SK-N-SH (cell line): ENCODE data around the gene MFSD6L. TPM values are rescaled to one million over a fixed set of nuclear protein-coding genes. Genes with fewer than 3 reads are reported as not detected.

ENCODE experiments used
- CTCF ChIA-PET: fragments of 300-600, 350-600 bp; formaldehyde crosslinking; extraction: SDS; loops from one replicate; lab custom pipeline; 2021; lab: Yijun Ruan, JAX
- POLR2A ChIA-PET: fragments of 350-600 bp; sonication (Branson Sonifier 250); formaldehyde crosslinking; extraction: SDS; loops from one replicate; lab custom pipeline; 2020; ENCODE audit warnings: antibody characterized with exemption, inconsistent platforms; lab: Yijun Ruan, JAX
- DNase-seq: peaks from one replicate; pipeline ENCODE4 v3.0.0; 2012
- H2AFZ ChIP-seq: fragments of 200-600 bp; sonication (generic); 2 replicates; pipeline ENCODE4 v1.8.1; 2016; ENCODE audit warnings: antibody characterized with exemption, mild to moderate bottlenecking, low read depth
- H3F3A ChIP-seq: fragments of 200-600 bp; sonication (generic); replicated peaks from 2 replicates; pipeline ENCODE3; 2016; ENCODE audit warnings: antibody characterized with exemption, mild to moderate bottlenecking; ENCODE audit not compliant: insufficient read depth
- H3K27ac ChIP-seq, 2 experiments: fragments of 200-500 bp in 1 of 2; fragments of 200-600 bp in 1 of 2; sonication (Bioruptor generic) in 1 of 2; sonication (generic), shearing (Covaris generic) in 1 of 2; 2 replicates each; pipeline versions ENCODE4 v1.5.1 to v1.6.1; 2014 to 2016; ENCODE audit warnings: low read depth in 2 of 2, inconsistent platforms in 1 of 2, low read length in 1 of 2, mild to moderate bottlenecking in 1 of 2, mixed read lengths in 1 of 2
- H3K27me3 ChIP-seq: fragments of 200-600 bp; sonication (generic), shearing (Covaris generic); 2 replicates; pipeline ENCODE4 v1.6.1; 2016; ENCODE audit warnings: mixed run types; ENCODE audit not compliant: insufficient read depth
- H3K36me3 ChIP-seq, 2 experiments: fragments of 200-500 bp in 1 of 2; fragments of 200-600 bp in 1 of 2; sonication (Bioruptor generic) in 1 of 2; sonication (generic) in 1 of 2; replicated peaks in 1 of 2; 2 replicates each; pipeline versions ENCODE3 to v1.5.1; 2014 to 2016; ENCODE audit warnings: low read length in 1 of 2, mild to moderate bottlenecking in 1 of 2; ENCODE audit not compliant: insufficient read depth in 2 of 2, control insufficient read depth in 1 of 2
- H3K4me1 ChIP-seq, 2 experiments: fragments of 200-500 bp in 1 of 2; fragments of 200-600 bp in 1 of 2; sonication (Bioruptor generic) in 1 of 2; sonication (generic), shearing (Covaris generic) in 1 of 2; 2 replicates each; pipeline versions ENCODE4 v1.5.1 to v1.6.1; 2014 to 2016; ENCODE audit warnings: low read depth in 1 of 2, low read length in 1 of 2, mixed run types in 1 of 2; ENCODE audit not compliant: insufficient read depth in 2 of 2, control insufficient read depth in 1 of 2
- H3K4me2 ChIP-seq: fragments of 200-600 bp; sonication (generic), shearing (Covaris generic); 2 replicates; pipeline ENCODE4 v1.6.1; 2017; ENCODE audit warnings: mixed run types
- H3K4me3 ChIP-seq, 2 experiments: fragments of 200-500 bp in 1 of 2; fragments of 200-600 bp in 1 of 2; sonication (Bioruptor generic) in 1 of 2; sonication (generic), shearing (Covaris generic) in 1 of 2; 2 replicates each; pipeline versions ENCODE4 v1.5.1 to v1.8.1; 2014 to 2016; ENCODE audit warnings: low read depth in 2 of 2, inconsistent platforms in 1 of 2, low read length in 1 of 2, mild to moderate bottlenecking in 1 of 2, mixed read lengths in 1 of 2, moderate library complexity in 1 of 2
- H3K79me2 ChIP-seq: fragments of 200-600 bp; sonication (generic); 2 replicates; pipeline ENCODE4 v1.8.1; 2017; ENCODE audit warnings: mild to moderate bottlenecking; ENCODE audit not compliant: insufficient read depth
- H3K9ac ChIP-seq: fragments of 200-600 bp; sonication (generic); 2 replicates; pipeline ENCODE4 v1.6.1; 2017; ENCODE audit warnings: mixed run types
- H3K9me2 ChIP-seq: fragments of 200-600 bp; sonication (generic); 2 replicates; pipeline ENCODE4 v1.6.1; 2017; ENCODE audit warnings: mixed run types
- H3K9me3 ChIP-seq: fragments of 200-600 bp; sonication (generic); 2 replicates; pipeline ENCODE4 v1.6.1; 2017; ENCODE audit warnings: mixed run types, mild to moderate bottlenecking, moderate library complexity
- H4K20me1 ChIP-seq: fragments of 200-600 bp; sonication (generic); 2 replicates; pipeline ENCODE4 v1.6.1; 2017; ENCODE audit warnings: mild to moderate bottlenecking, mixed run types; ENCODE audit not compliant: insufficient read depth
- CHD2 ChIP-seq: fragments of 150-350 bp; IDR thresholded peaks from 2 replicates; pipeline ENCODE4 v1.6.1; 2018; ENCODE audit warnings: low read length; ENCODE audit not compliant: partially characterized antibody
- ELF1 ChIP-seq: IDR thresholded peaks from 2 replicates; pipeline ENCODE4 v1.4.0; 2012
- EZH2phosphoT487 ChIP-seq: fragments of 200-600 bp; sonication (generic); IDR thresholded peaks from 2 replicates; pipeline ENCODE4 v1.6.1; 2017; ENCODE audit warnings: low read depth, mixed run types, mild to moderate bottlenecking, antibody characterized with exemption, moderate library complexity, borderline replicate concordance
- FOSL2 ChIP-seq: IDR thresholded peaks from 2 replicates; pipeline ENCODE4 v1.4.0; 2012; ENCODE audit warnings: low read depth, mild to moderate bottlenecking, moderate library complexity, borderline replicate concordance
- FOXJ3 ChIP-seq: sonication (generic); formaldehyde crosslinking; IDR thresholded peaks from 2 replicates; pipeline ENCODE4 v1.5.1; 2020; ENCODE audit warnings: mild to moderate bottlenecking, missing genetic modification reagents
- GABPA ChIP-seq: IDR thresholded peaks from 2 replicates; pipeline ENCODE4 v1.4.0; 2012; ENCODE audit warnings: low read depth, mild to moderate bottlenecking
- GATA2 ChIP-seq: sonication (generic); formaldehyde crosslinking; IDR thresholded peaks from 2 replicates; pipeline ENCODE4 v1.5.0; 2020; ENCODE audit warnings: mild to moderate bottlenecking, missing genetic modification reagents
- NFIC ChIP-seq: IDR thresholded peaks from 2 replicates; pipeline ENCODE4 v1.4.0; 2012; ENCODE audit warnings: borderline replicate concordance
- RAD21 ChIP-seq: IDR thresholded peaks from 2 replicates; pipeline ENCODE4 v1.6.1; 2012; ENCODE audit warnings: mild to moderate bottlenecking, low read length
- RXRA ChIP-seq: IDR thresholded peaks from 2 replicates; pipeline ENCODE4 v1.4.0; 2012; ENCODE audit warnings: low read depth, mild to moderate bottlenecking, borderline replicate concordance
- SIN3A ChIP-seq: IDR thresholded peaks from 2 replicates; pipeline ENCODE4 v1.6.1; 2012; ENCODE audit warnings: low read depth, mild to moderate bottlenecking, low read length, moderate library complexity, borderline replicate concordance
- SMC3 ChIP-seq: IDR thresholded peaks from 2 replicates; pipeline ENCODE4 v1.6.1; 2012; ENCODE audit warnings: low read depth, low read length, improper control_type of control experiment
- ZBTB33 ChIP-seq: IDR thresholded peaks from 2 replicates; pipeline ENCODE4 v1.4.0; 2012; ENCODE audit warnings: low read depth, borderline replicate concordance
- WGBS: methylation state at CpG from one replicate; pipeline ENCODE4 v1.1.6; 2017; ENCODE audit warnings: low lambda C conversion rate; 5-methylcytosine and 5-hydroxymethylcytosine counted together
- polyA plus RNA-seq, 3 experiments: library from polyadenylated mRNA; depleted of rRNA; stranded (reverse); fragments of >200 nt; gene quantifications; 2 replicates each; pipeline ENCODE4 v1.2.3, GENCODE V29; 2012
- TF ChIP-seq, protein P1 (sequence below): IDR thresholded peaks from 2 replicates; pipeline ENCODE4 v1.4.0; 2012; ENCODE audit warnings: low read depth, borderline replicate concordance
- TF ChIP-seq, protein P2 (sequence below): fragments of 200-600 bp; sonication (generic); IDR thresholded peaks from 2 replicates; pipeline ENCODE4 v1.6.1; 2017; ENCODE audit warnings: antibody characterized with exemption, mild to moderate bottlenecking, moderate library complexity

Gene MFSD6L
- polyA plus RNA-seq, 1 of the 3 experiments (the other 2 are of a cell fraction): not detected

- DNase-seq: no peak
- no peaks in the 10 kb centered on the region for H3K36me3 ChIP-seq
- no peak overlapping the region for H3K27ac ChIP-seq
- no peaks in the 10 kb centered on the region for H4K20me1 ChIP-seq
- no peak overlapping the region for H3K4me2 ChIP-seq
- WGBS: 49% methylated on average over 2 of the region's 2 CpGs
- H3K4me1 ChIP-seq: peaks cover 0 to 2% of the 10 kb centered on the region in 2 experiments; a peak in 1 of 4 replicates
- peaks cover 17% of the 10 kb centered on the region; the same call in 1 of the 2 replicates for H3K27me3 ChIP-seq
- no peak overlapping the region for H3K4me3 ChIP-seq
- H2AFZ ChIP-seq: no peak overlapping the region
- no peaks in the 10 kb centered on the region for H3K9me3 ChIP-seq
- no peaks in the 10 kb centered on the region for H3K79me2 ChIP-seq
- CTCF ChIA-PET: interaction anchor here (0.8 kb wide), 1 partner anchor 13 kb away, joined by 3 read pairs; no protein-coding TSS in a partner anchor
- no peaks in the 10 kb centered on the region for H3F3A ChIP-seq
- H3K9ac ChIP-seq: no peak overlapping the region
- H3K9me2 ChIP-seq: no peaks in the 10 kb centered on the region
- TF ChIP-seq ELF1: no peak
- no peak for TF ChIP-seq FOSL2
- TF ChIP-seq GABPA: no peak
- TF ChIP-seq ZBTB33: no peak
- no peak for TF ChIP-seq CHD2
- TF ChIP-seq RXRA: no peak
- TF ChIP-seq, protein P1, sequence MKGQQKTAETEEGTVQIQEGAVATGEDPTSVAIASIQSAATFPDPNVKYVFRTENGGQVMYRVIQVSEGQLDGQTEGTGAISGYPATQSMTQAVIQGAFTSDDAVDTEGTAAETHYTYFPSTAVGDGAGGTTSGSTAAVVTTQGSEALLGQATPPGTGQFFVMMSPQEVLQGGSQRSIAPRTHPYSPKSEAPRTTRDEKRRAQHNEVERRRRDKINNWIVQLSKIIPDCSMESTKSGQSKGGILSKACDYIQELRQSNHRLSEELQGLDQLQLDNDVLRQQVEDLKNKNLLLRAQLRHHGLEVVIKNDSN: no peak
- no peak for TF ChIP-seq FOXJ3
- no peak for TF ChIP-seq NFIC
- TF ChIP-seq GATA2 (CRISPR knock-in tag): no peak
- TF ChIP-seq SIN3A: no peak
- TF ChIP-seq EZH2phosphoT487: no peak
- POLR2A ChIA-PET: no interaction called here
These were observed 10.2 kb downstream of the MFSD6L start for GRCh38 chr17:8788998-8789397.

DNA sequence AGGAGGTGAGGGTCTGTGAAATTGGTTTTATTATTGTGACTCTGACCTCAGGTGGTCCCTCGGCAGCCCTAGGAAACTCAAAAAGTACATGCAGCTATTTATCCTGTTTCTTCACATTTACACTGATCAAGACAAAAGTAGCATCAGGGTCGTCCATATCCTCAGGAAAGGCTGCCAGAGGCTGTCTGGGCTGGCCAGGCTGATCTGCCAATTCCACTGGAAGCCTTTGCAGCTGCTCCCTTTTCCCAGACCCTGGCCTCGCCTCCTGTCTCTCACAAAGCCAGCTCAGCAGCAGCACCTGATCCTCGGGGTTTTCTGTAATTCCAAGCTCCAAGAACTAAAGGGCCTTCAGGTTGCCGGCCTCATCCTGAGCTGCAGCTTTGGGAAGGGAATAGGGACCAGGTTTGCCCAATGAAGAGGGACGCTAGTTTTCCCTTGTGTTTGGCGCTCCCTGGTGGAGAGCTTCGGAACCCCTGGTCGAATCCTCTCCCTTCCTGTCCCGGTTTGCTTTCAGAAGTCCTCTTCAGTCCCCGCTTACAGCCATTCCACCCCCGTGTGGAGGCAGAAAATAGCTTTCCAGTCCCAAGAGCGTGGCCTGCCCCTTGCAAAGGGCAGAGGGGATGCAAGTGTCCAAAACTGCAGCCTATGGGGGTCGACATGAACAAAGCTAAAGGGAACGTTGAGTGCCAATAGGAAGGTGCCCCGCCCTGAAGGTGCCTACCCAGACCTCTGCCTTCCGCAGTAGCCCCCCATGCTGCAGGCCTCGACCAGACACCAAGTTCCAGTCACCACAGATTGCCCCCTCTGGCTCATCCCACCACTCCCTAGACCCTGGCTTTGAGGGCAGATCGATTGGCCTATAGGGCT is 13.4 kb downstream of the MFSD6L start:
- Histone ChIP-seq H3K4me1 (peaks cover 0 to 2% of the 10 kb centered on the region in 2 experiments; a peak in 1 of 4 replicates), H3K27ac (no peak overlapping the region), H3K79me2 (no peaks in the 10 kb centered on the region), H3K4me3 (peak overlapping the region in 1 of 2 experiments; percentile 16; a peak in 1 of 4 replicates), H3K9ac (no peak overlapping the region)
- WGBS: 19% methylated on average over 16 of the region's 19 CpGs
- TF ChIP-seq SMC3 (peak; percentile 63), RAD21 (peak; percentile 90), FOSL2 (no peak)
- TF ChIP-seq, protein P2, sequence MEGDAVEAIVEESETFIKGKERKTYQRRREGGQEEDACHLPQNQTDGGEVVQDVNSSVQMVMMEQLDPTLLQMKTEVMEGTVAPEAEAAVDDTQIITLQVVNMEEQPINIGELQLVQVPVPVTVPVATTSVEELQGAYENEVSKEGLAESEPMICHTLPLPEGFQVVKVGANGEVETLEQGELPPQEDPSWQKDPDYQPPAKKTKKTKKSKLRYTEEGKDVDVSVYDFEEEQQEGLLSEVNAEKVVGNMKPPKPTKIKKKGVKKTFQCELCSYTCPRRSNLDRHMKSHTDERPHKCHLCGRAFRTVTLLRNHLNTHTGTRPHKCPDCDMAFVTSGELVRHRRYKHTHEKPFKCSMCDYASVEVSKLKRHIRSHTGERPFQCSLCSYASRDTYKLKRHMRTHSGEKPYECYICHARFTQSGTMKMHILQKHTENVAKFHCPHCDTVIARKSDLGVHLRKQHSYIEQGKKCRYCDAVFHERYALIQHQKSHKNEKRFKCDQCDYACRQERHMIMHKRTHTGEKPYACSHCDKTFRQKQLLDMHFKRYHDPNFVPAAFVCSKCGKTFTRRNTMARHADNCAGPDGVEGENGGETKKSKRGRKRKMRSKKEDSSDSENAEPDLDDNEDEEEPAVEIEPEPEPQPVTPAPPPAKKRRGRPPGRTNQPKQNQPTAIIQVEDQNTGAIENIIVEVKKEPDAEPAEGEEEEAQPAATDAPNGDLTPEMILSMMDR: peak; percentile 84
- TF ChIP-seq, all 33 proteins: peak for 3
- no peaks in the 10 kb centered on the region for H3K9me2 ChIP-seq
- CTCF ChIA-PET: interaction anchor here (0.6 to 2.7 kb wide), 58 partner anchors 9 to 584 kb away, joined by 3 to 42 read pairs (median 4); partner anchors contain the start of genes KRABD2, MFSD6L, RNF222 and SPDYE4
- no peaks in the 10 kb centered on the region for H3K36me3 ChIP-seq
- no peak overlapping the region for H2AFZ ChIP-seq
- no peak overlapping the region for H3K4me2 ChIP-seq
- H4K20me1 ChIP-seq: no peaks in the 10 kb centered on the region
- no peaks in the 10 kb centered on the region for H3F3A ChIP-seq
- no peaks in the 10 kb centered on the region for H3K9me3 ChIP-seq
- DNase-seq: peak; percentile 80
- POLR2A ChIA-PET: interaction anchor here (0.6 to 1.8 kb wide), 2 partner anchors 402 to 419 kb away, joined by 3 to 6 read pairs; no protein-coding TSS in a partner anchor
- H3K27me3 ChIP-seq: peaks cover 17% of the 10 kb centered on the region; the same call in 1 of the 2 replicates
